ENCODE data around the gene FKBP9. TPM values are rescaled to one million over a fixed set of nuclear protein-coding genes. Genes with fewer than 3 reads are reported as not detected.
"Not testable (repeated sequence)": the region's sequence is repeated elsewhere in the genome, so short reads cannot be mapped to it uniquely, and the experiment has no call there.

The FKBP9 gene
- total RNA-seq, 1 donor from 2014 or later: 195 TPM

GRCh38 chr7:33005193-33005592 is 48.0 kb downstream of the FKBP9 start:
- not testable (repeated sequence) for DNase-seq (ENCODE audit: low read depth)

- not testable (repeated sequence) for DNase-seq (ENCODE audit: low read depth)
Observed at GRCh38 chr7:33005690-33006089, 48.5 kb downstream of the FKBP9 start.

GRCh38 chr7:33009734-33010133 is 52.5 kb downstream of the FKBP9 start:
- no peak for DNase-seq (ENCODE audit: low read depth)

DNA sequence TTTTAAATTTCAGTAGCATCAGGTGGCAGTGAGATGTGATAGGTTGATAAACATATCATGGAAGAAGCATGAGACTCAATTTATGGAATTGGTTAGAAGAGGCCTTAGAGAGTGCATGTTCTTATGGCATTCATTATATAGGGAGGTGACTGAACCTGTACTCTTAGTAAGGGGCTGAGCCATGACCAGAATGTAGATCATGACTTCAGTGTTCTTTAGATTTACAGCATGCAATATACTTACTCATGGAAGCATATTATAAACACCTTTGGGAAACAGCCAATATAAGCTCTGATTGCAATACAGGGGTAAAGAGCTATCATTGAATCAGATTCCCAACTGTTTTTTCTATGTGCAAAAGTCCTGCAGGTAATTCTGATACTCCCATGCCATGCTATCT is 55.1 kb downstream of the FKBP9 start:
- DNase-seq (ENCODE audit: low read depth): no peak

DNA sequence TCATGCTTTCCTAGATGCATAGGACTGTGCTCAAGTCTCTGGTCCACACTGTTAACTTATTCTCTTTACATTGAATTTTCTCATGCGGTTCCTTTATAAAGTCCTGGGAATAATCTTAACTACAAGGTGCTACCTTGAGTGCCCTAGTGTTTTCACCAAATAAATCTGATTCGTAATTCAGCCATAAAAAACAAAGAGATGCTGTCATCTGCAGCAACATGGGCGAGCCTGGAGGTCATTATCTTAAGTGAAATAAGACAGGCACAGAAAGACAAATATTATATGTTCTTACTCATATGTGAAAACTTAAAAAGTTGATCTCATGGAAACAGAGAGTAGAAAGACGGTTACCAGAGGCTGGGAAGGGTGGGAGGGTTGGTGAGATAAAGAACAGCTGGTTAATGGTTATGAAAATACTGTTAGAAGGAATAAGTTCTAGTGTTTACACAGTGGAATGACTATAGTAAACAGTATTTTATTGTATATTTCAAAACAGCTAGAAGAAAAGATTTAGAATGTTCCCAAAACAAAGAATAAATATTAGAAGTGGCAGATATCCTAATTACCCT is 67.0 kb downstream of the FKBP9 start:
- DNase-seq (ENCODE audit: low read depth): no peak

GRCh38 chr7:33035776-33036175 is 78.5 kb downstream of the FKBP9 start:
- DNase-seq (ENCODE audit: low read depth): no peak

GRCh38 chr7:33038639-33039038 is 81.4 kb downstream of the FKBP9 start:
- DNase-seq (ENCODE audit: low read depth): peak; percentile 6

GRCh38 chr7:33039257-33039902 is 82.1 kb downstream of the FKBP9 start:
- DNase-seq (ENCODE audit: low read depth): peak; percentile 26

- peak; percentile 26 for DNase-seq (ENCODE audit: low read depth)
Observed at GRCh38 chr7:33039903-33040292, 82.7 kb downstream of the FKBP9 start.

DNA sequence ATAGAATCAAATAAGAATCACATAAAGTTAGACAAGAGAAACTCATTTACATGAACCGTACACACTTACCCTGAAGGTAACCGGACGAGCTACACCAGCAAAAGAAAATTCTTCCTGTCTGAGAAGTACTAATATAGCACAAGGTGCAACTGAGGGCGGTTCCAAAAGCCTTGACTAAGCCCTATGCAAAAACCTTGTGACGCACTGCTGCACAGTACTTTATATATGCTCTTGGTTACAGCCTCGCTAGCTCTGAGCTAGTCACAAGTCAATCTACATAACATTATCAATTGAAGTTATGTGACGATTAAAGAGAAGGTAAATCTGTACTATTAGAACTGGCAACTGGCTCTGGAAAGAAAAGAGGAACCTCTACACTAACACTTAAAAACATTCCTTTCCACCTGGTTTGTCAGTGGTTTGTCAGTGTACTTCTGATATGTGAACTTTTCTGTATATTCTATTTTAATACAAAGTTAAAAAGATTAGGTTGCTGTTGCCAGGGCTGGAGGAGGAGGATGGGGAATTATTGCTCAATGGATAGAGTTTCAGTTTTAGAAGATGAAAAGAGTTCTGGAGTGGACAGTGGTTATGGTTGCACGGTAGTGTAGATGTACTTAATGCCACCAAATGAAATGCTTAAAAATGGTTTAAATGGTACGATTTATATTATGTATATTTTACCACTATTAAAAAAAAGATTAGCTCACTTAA is 83.7 kb downstream of the FKBP9 start:
- DNase-seq (ENCODE audit: low read depth): peak; percentile 14

- no peak for DNase-seq (ENCODE audit: low read depth)
Observed at GRCh38 chr7:33041631-33042428, 84.6 kb downstream of the FKBP9 start.

GRCh38 chr7:33043501-33044400 is 86.5 kb downstream of the FKBP9 start:
- no peak for DNase-seq (ENCODE audit: low read depth)

- DNase-seq (ENCODE audit: low read depth): no peak
Observed at GRCh38 chr7:33044401-33044718, 87.1 kb downstream of the FKBP9 start.

DNA sequence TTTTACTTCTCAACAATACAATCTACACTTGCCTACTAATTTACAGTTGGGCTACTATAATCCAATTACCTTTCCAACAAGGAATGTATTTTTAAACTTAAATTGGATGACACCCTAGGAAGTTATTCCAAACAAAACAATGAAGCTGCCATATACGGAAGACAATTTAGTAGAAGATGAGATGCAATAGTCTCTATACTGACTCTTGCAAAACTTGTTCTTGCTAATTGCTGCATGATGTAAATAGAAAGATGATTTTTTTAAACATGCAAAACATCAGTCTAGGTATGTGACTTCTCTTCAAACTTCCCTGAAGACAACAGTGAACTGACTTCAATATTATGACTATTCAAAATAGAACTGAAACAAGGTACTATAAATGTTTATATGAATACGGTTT is 87.7 kb downstream of the FKBP9 start:
- no peak for DNase-seq (ENCODE audit: low read depth)

DNA sequence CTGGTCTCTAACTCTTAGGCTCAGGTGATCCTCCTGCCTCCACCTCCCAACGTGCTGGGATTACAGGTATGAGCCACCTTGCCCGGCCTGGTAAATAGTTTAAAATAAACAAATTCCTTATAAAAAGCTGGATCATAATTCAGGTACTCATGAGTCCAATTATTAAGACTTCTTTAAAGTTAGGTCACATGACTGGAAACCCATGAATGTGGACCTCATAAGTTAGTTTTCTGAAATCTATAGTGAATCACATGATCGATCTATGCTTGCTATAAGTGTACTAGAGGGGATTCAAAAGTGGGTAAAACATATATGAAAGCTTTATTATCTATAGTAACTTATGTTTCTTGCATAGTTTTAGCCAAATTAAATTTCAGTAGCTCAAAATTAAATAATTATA is 91.0 kb downstream of the FKBP9 start:
- DNase-seq (ENCODE audit: low read depth): no peak

GRCh38 chr7:33048704-33049103 is 91.5 kb downstream of the FKBP9 start:
- no peak for DNase-seq (ENCODE audit: low read depth)

DNA sequence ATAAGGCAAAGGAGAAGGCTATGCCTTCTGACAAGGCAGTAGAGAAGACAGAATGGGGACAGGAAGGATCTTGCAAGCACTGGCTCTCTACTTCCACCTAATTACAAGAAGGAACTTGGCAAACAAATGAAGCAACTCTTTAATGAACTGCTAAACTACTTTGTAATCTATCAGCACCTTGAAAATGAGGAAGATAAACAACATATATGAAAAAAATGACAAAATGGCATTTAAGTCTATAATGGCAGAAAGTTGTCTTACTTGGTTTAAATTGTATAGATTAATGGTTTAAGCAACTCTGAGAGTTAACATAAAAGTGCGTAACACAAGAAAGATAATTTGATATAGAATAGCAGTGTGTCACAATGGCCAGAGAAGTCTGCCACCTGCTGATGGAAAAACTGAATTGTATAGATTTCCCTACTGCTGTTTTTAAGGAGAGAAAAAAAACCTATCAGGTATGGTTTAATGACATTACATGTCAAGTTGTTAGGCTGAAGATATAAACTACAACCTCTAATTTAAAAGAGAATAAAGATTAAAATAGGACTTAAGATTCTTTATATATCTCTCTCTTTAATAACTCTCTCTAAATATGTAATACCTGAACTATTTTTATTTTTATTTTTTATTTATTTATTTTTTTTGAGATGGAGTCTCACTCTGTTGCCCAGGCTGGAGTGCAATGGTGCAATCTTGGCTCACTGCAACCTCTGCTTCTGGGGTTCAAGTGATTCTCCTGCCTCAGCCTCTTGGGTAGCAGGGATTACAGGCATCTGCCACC is 93.5 kb downstream of the FKBP9 start:
- DNase-seq (ENCODE audit: low read depth): peak; percentile 57

DNA sequence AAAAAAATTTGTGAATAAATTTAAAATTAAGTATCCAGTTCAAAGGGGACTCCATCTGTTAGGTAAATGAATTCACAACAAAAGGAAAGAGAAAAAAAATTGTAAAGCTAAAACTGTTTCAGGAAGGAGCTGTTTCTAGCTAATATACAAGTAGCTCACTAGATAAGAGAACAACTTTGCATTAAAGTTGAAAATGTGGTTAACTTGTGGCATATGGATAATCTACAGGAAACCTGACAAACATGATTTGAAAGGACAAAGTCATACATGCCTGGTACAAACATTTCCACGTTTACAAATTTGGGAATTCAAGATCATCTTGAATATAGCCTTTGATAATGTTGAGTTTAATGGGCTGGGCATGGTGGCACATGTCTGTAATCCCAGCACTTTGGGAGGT is 96.5 kb downstream of the FKBP9 start:
- no peak for DNase-seq (ENCODE audit: low read depth)

GRCh38 chr7:33054261-33054964 is 97.2 kb downstream of the FKBP9 start:
- no peak for DNase-seq (ENCODE audit: low read depth)

- DNase-seq (ENCODE audit: low read depth): no peak
Observed at GRCh38 chr7:33055158-33055557, 97.9 kb downstream of the FKBP9 start.

All from myocyte (in vitro differentiated cells).